HT-29 (cell line): ENCODE results near the gene RGS2. TPM values are rescaled to one million over a fixed set of nuclear protein-coding genes. Genes with fewer than 3 reads are reported as not detected.

Experiments
- DNase-seq: peaks from one replicate; pipeline ENCODE4 v3.0.0-alpha.2; 2015; ENCODE audit warnings: low spot score
- total RNA-seq: library from RNA; depleted of rRNA; stranded (reverse); fragments of >200 nt; shearing (Covaris generic); gene quantifications from 2 replicates; pipeline ENCODE4 v1.2.3, GENCODE V29; 2014; rRNA removed

Gene RGS2
- total RNA-seq = 10.4 and 10.5 TPM in 2 replicates

- peak; percentile 94 for DNase-seq
These were observed at the start of gene RGS2 for GRCh38 chr1:192808518-192809306. TSS of gene RGS2 (plus strand) at chr1:192809039. CDS start at chr1:192809072, 33 bp downstream.

- DNase-seq = no peak
These were observed 49.7 kb upstream of the RGS2 start for GRCh38 chr1:192759104-192759503.

- no peak for DNase-seq
These were observed 46.6 kb upstream of the RGS2 start for GRCh38 chr1:192762265-192762664.

GRCh38 chr1:192763243-192763642, 45.6 kb upstream of the RGS2 start:
- peak; percentile 12 for DNase-seq

- DNase-seq = no peak
These were observed 45.1 kb upstream of the RGS2 start for GRCh38 chr1:192763756-192764155.

GRCh38 chr1:192764675-192765074, 44.2 kb upstream of the RGS2 start:
- no peak for DNase-seq

GRCh38 chr1:192766009-192766625, 42.7 kb upstream of the RGS2 start:
- DNase-seq = peak; percentile 44

GRCh38 chr1:192766876-192767275, 42.0 kb upstream of the RGS2 start:
- no peak for DNase-seq

GRCh38 chr1:192767798-192768197, 41.0 kb upstream of the RGS2 start:
- DNase-seq = no peak

- DNase-seq = no peak
These were observed 40.4 kb upstream of the RGS2 start for GRCh38 chr1:192768463-192768862.

GRCh38 chr1:192771341-192771740, 37.5 kb upstream of the RGS2 start:
- no peak for DNase-seq

GRCh38 chr1:192775631-192776030, 33.2 kb upstream of the RGS2 start:
- no peak for DNase-seq

- no peak for DNase-seq
These were observed 32.6 kb upstream of the RGS2 start for GRCh38 chr1:192776206-192776605.

GRCh38 chr1:192776998-192777397, 31.8 kb upstream of the RGS2 start:
- no peak for DNase-seq

GRCh38 chr1:192783791-192784190, 25.0 kb upstream of the RGS2 start:
- no peak for DNase-seq

- DNase-seq = no peak
These were observed 24.4 kb upstream of the RGS2 start for GRCh38 chr1:192784397-192784796.

GRCh38 chr1:192786576-192786975, 22.3 kb upstream of the RGS2 start:
- no peak for DNase-seq

- no peak for DNase-seq
These were observed 20.8 kb upstream of the RGS2 start for GRCh38 chr1:192787914-192788585.

GRCh38 chr1:192789871-192790270, 19.0 kb upstream of the RGS2 start:
- no peak for DNase-seq

- DNase-seq = no peak
These were observed 16.2 kb upstream of the RGS2 start for GRCh38 chr1:192792628-192793027.

GRCh38 chr1:192793983-192794767, 14.7 kb upstream of the RGS2 start:
- DNase-seq = no peak

- no peak for DNase-seq
These were observed 14.1 kb upstream of the RGS2 start for GRCh38 chr1:192794768-192795035.
